Measurements from ENCODE around the gene ZNF281. TPM values are rescaled to one million over a fixed set of nuclear protein-coding genes. Genes with fewer than 3 reads are reported as not detected.

ZNF281 gene
- polyA plus RNA-seq (8.7 to 14.7 TPM (median 11.0 TPM) in 3 replicates), polyA minus RNA-seq (13.8 to 21.6 TPM (median 17.1 TPM) in 3 replicates)
- 10.1 TPM for polyA plus RNA-seq (2011; ENCODE audit: low read depth)
- 4.7 and 9.6 TPM in 2 replicates for polyA plus RNA-seq (2011; cell fraction: cytosol; rRNA removed)
- 15.4 and 20.3 TPM in 2 replicates for polyA plus RNA-seq (2011; cell fraction: nucleus; rRNA removed)
- 10.0 and 15.0 TPM in 2 replicates for polyA plus RNA-seq (2012; ENCODE audit: low replicate concordance)
- 12.9 TPM for polyA minus RNA-seq (2011; cell fraction: cytosol; rRNA and poly(A)+ RNA removed)
- polyA minus RNA-seq (2011; cell fraction: nucleus; rRNA and poly(A)+ RNA removed) = 17.0 and 34.3 TPM in 2 replicates

- dilution Hi-C loops (cut with MboI; ENCODE audit: extremely low pct_ligation_motif_present, low sequenced_read_pairs) = no loop called here
- FAIRE-seq = peak; percentile 13
- peak within 1 kb of the TSS; percentile 91 for H3K9ac ChIP-seq (ENCODE audit: control insufficient read depth, extremely low read depth, insufficient read depth, low read length)
- H3K27ac ChIP-seq (ENCODE audit: control insufficient read depth, insufficient read depth, low read length) = peak within 1 kb of the TSS; percentile 81
- peak within 1 kb of the TSS; percentile 81 to 98 (median 88) for H3K4me3 ChIP-seq (ENCODE audit: control insufficient read depth in 2 of 3, extremely low read depth in 1 of 3, insufficient read depth in 2 of 3, low read depth in 1 of 3, low read length in 3 of 3)
- no peaks in the 10 kb centered on the region for H4K20me1 ChIP-seq (ENCODE audit: control insufficient read depth, extremely low read depth, insufficient read depth, low read length)
- H3K4me2 ChIP-seq (ENCODE audit: control insufficient read depth, extremely low read depth, insufficient read depth, low read depth, low read length) = peak within 1 kb of the TSS; percentile 85
- H3K9me1 ChIP-seq (ENCODE audit: control insufficient read depth, extremely low read depth, insufficient read depth, low read length) = no peaks in the 10 kb centered on the region
- peak within 1 kb of the TSS; percentile 89 for H2AFZ ChIP-seq (ENCODE audit: control insufficient read depth, low read length)
- H3K36me3 ChIP-seq (ENCODE audit: control insufficient read depth in 2 of 2, extremely low read depth in 1 of 2, insufficient read depth in 2 of 2, low read length in 2 of 2) = peaks cover 5 to 10% of the 10 kb centered on the region in 2 experiments
- DNase-seq (ENCODE audit: low read depth, low spot score) = peak; percentile 38
- H3K9me3 ChIP-seq (ENCODE audit: control insufficient read depth, low read depth, low read length) = no peaks in the 10 kb centered on the region
- peaks cover 48% of the 10 kb centered on the region for H3K79me2 ChIP-seq (ENCODE audit: control insufficient read depth, insufficient read depth, low read length)
- no peaks in the 10 kb centered on the region for H3K27me3 ChIP-seq (ENCODE audit: control insufficient read depth, extremely low read depth, insufficient read depth, low read length)
- TF ChIP-seq EZH2 (IDR thresholded peaks at IDR 0.05; ENCODE audit: low read length) (no peak), CTCF (optimal IDR thresholded peaks at IDR 0.05 in 1 of 3, IDR thresholded peaks at IDR 0.05 in 1 of 3, conservative IDR thresholded peaks at IDR 0.05 in 1 of 3; ENCODE audit: extremely low read depth in 1 of 3, insufficient read depth in 2 of 3, low read length in 3 of 3) (no peak)
- H3K4me1 ChIP-seq (ENCODE audit: control insufficient read depth, extremely low read depth, insufficient read depth, low read length) = peaks cover 38% of the 10 kb centered on the region
Observed at GRCh38 chr1:200409761-200410565, at the start of gene ZNF281. Gene ZNF281, minus strand, starts transcription at chr1:200410036. Its CDS starts 331 bp downstream, at chr1:200409705.

- no peaks in the 10 kb centered on the region for H3K9me1 ChIP-seq (ENCODE audit: control insufficient read depth, extremely low read depth, insufficient read depth, low read length)
- no peaks in the 10 kb centered on the region for H3K9me3 ChIP-seq (ENCODE audit: control insufficient read depth, low read depth, low read length)
- H3K9ac ChIP-seq (ENCODE audit: control insufficient read depth, extremely low read depth, insufficient read depth, low read length) = no peak overlapping the region
- H3K4me1 ChIP-seq (ENCODE audit: control insufficient read depth, extremely low read depth, insufficient read depth, low read length) = no peaks in the 10 kb centered on the region
- no peaks in the 10 kb centered on the region for H3K79me2 ChIP-seq (ENCODE audit: control insufficient read depth, insufficient read depth, low read length)
- no peak overlapping the region for H3K27ac ChIP-seq (ENCODE audit: control insufficient read depth, insufficient read depth, low read length)
- no peaks in the 10 kb centered on the region for H4K20me1 ChIP-seq (ENCODE audit: control insufficient read depth, extremely low read depth, insufficient read depth, low read length)
- dilution Hi-C loops (cut with MboI; ENCODE audit: extremely low pct_ligation_motif_present, low sequenced_read_pairs) = no loop called here
- no peak overlapping the region for H3K4me2 ChIP-seq (ENCODE audit: control insufficient read depth, extremely low read depth, insufficient read depth, low read depth, low read length)
- DNase-seq (ENCODE audit: low read depth, low spot score) (no peak), FAIRE-seq (no peak)
- H3K27me3 ChIP-seq (ENCODE audit: control insufficient read depth, extremely low read depth, insufficient read depth, low read length) = no peaks in the 10 kb centered on the region
- no peak overlapping the region for H3K4me3 ChIP-seq (ENCODE audit: control insufficient read depth in 2 of 3, extremely low read depth in 1 of 3, insufficient read depth in 2 of 3, low read depth in 1 of 3, low read length in 3 of 3)
- no peaks in the 10 kb centered on the region for H3K36me3 ChIP-seq (ENCODE audit: control insufficient read depth in 2 of 2, extremely low read depth in 1 of 2, insufficient read depth in 2 of 2, low read length in 2 of 2)
- TF ChIP-seq CTCF (optimal IDR thresholded peaks at IDR 0.05 in 1 of 3, IDR thresholded peaks at IDR 0.05 in 1 of 3, conservative IDR thresholded peaks at IDR 0.05 in 1 of 3; ENCODE audit: extremely low read depth in 1 of 3, insufficient read depth in 2 of 3, low read length in 3 of 3) (no peak), EZH2 (IDR thresholded peaks at IDR 0.05; ENCODE audit: low read length) (no peak)
- H2AFZ ChIP-seq (ENCODE audit: control insufficient read depth, low read length) = no peak overlapping the region
Observed at GRCh38 chr1:200458780-200459179, 48.9 kb upstream of the ZNF281 start.
